Ishikawa (cell line): ENCODE measurements around the gene INMT.

Source experiments
- CEBPB ChIP-seq: IDR thresholded peaks from 2 replicates; pipeline ENCODE4 v1.6.1; 2012
- CREB1 ChIP-seq: IDR thresholded peaks from 2 replicates; pipeline ENCODE4 v1.6.1; 2012; ENCODE audit warnings: low read depth
- EGR1 ChIP-seq: IDR thresholded peaks from 2 replicates; pipeline ENCODE4 v1.6.1; 2012
- EP300 ChIP-seq: IDR thresholded peaks from 2 replicates; pipeline ENCODE4 v1.6.1; 2012; ENCODE audit warnings: borderline replicate concordance
- FOXM1 ChIP-seq: IDR thresholded peaks from 2 replicates; pipeline ENCODE4 v1.6.1; 2012; ENCODE audit warnings: low read depth, borderline replicate concordance
- NFIC ChIP-seq: IDR thresholded peaks from 2 replicates; pipeline ENCODE4 v1.6.1; 2012
- RAD21 ChIP-seq: IDR thresholded peaks from 2 replicates; pipeline ENCODE4 v1.6.1; 2012; ENCODE audit warnings: low read depth
- REST ChIP-seq: IDR thresholded peaks from 2 replicates; pipeline ENCODE4 v1.6.1; 2012; ENCODE audit warnings: low read depth, mild to moderate bottlenecking
- TAF1 ChIP-seq: IDR thresholded peaks from 2 replicates; pipeline ENCODE4 v1.6.1; 2012; ENCODE audit warnings: low read depth, mild to moderate bottlenecking
- TCF12 ChIP-seq: IDR thresholded peaks from 2 replicates; pipeline ENCODE4 v1.6.1; 2012; ENCODE audit warnings: low read depth
- TEAD4 ChIP-seq: IDR thresholded peaks from 2 replicates; pipeline ENCODE4 v1.6.1; 2012
- USF1 ChIP-seq: IDR thresholded peaks from 2 replicates; pipeline ENCODE4 v1.6.1; 2012
- YY1 ChIP-seq: IDR thresholded peaks from 2 replicates; pipeline ENCODE4 v1.6.1; 2012; ENCODE audit warnings: low read depth
- ZBTB7A ChIP-seq: IDR thresholded peaks from 2 replicates; pipeline ENCODE4 v1.6.1; 2012; ENCODE audit warnings: low read depth
- TF ChIP-seq, protein P1 (sequence below): IDR thresholded peaks from 2 replicates; pipeline ENCODE4 v1.6.1; 2012

Gene INMT

DNA sequence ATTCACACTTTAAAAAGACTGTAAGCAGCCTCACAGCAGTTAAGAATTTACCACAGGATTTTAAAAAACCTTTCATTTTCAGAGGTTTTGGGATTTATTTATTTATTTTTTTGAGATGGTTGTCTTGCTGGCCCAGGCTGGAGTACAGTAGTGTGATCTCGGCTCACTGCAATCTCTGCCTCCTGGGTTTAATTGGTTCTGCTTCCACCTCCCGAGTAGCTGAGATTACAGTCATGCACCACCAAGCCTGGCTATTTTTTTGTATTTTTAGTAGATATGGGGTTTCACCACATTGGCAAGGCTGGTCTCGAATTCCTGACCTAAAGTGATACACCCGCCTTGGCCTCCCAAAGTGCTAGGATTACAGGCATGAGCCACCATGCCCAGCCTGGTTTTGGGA lies 38.4 kb downstream of the INMT start:
- no peak for TF ChIP-seq TCF12
- no peak for TF ChIP-seq TEAD4
- no peak for TF ChIP-seq ZBTB7A
- no peak for TF ChIP-seq YY1
- TF ChIP-seq USF1: no peak
- TF ChIP-seq NFIC: no peak
- no peak for TF ChIP-seq CREB1
- no peak for TF ChIP-seq TAF1
- no peak for TF ChIP-seq REST
- TF ChIP-seq EP300: no peak
- TF ChIP-seq EGR1: no peak
- no peak for TF ChIP-seq RAD21
- no peak for TF ChIP-seq CEBPB
- TF ChIP-seq FOXM1: no peak

DNA sequence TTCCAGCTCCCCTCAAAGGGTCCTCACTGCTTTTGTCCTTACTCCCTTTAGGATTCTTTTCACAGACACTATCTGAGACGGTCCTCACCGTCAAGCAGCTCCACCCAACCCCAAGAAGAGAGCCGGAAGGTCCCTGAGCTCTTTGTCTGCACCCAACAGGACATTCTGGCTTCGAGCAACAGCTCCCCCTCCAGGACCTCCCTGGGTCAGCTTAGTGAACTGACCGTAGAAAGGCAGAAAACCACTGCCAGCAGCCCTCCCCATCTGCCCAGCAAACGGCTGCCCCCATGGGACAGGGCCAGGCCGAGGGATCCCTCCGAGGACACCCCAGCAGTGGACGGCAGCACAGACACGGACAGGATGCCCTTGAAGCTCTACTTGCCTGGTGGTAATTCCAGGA lies 39.2 kb downstream of the INMT start:
- TF ChIP-seq REST (no peak), TCF12 (no peak), YY1 (no peak), TAF1 (no peak), CREB1 (no peak), CEBPB (no peak), EGR1 (no peak), TEAD4 (no peak), FOXM1 (no peak), USF1 (no peak), ZBTB7A (no peak), NFIC (no peak), RAD21 (no peak), EP300 (no peak)
- TF ChIP-seq, protein P1, sequence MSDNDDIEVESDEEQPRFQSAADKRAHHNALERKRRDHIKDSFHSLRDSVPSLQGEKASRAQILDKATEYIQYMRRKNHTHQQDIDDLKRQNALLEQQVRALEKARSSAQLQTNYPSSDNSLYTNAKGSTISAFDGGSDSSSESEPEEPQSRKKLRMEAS: no peak

GRCh38 chr7:30795161-30795948 lies 43.4 kb downstream of the INMT start:
- no peak for TF ChIP-seq YY1
- no peak for TF ChIP-seq CREB1
- no peak for TF ChIP-seq USF1
- no peak for TF ChIP-seq TAF1
- TF ChIP-seq, protein P1: no peak
- TF ChIP-seq EP300: no peak
- no peak for TF ChIP-seq RAD21
- no peak for TF ChIP-seq CEBPB
- TF ChIP-seq NFIC: no peak
- TF ChIP-seq TEAD4: no peak
- no peak for TF ChIP-seq ZBTB7A
- TF ChIP-seq TCF12: no peak
- no peak for TF ChIP-seq REST
- TF ChIP-seq FOXM1: no peak
- TF ChIP-seq EGR1: no peak
